Gastrocnemius medialis (tissue), 4 donors: Measurements from ENCODE around the gene NTM. TPM values are rescaled to one million over a fixed set of nuclear protein-coding genes. Genes with fewer than 3 reads are reported as not detected.
"Not testable (repeated sequence)": the region's sequence is repeated elsewhere in the genome, so short reads cannot be mapped to it uniquely, and the experiment has no call there.

Experiments used
- ATAC-seq, 2 donors: fragments of 150-250 bp; one replicate each; pipeline ENCODE4 v1.9.1; 2016
- DNase-seq, 2 donors: peaks; one replicate each; pipeline ENCODE4 v3.0.0-alpha.2; 2019
- H3K27ac ChIP-seq, 4 donors: fragments of 200-600 bp; sonication (generic); 1 replicate in 1 of 4; 2 replicates in 3 of 4; pipeline ENCODE4 v1.5.1; 2016 to 2018; ENCODE audit warnings: mild to moderate bottlenecking in 2 of 4, moderate library complexity in 1 of 4
- H3K27me3 ChIP-seq, 3 donors: fragments of 200-600 bp; sonication (generic) in 2 of 3; 1 replicate in 1 of 3; 2 replicates in 2 of 3; pipeline versions ENCODE4 v1.5.1 to v1.6.0; 2016 to 2019; ENCODE audit warnings: mild to moderate bottlenecking in 1 of 3, moderate library complexity in 1 of 3
- H3K36me3 ChIP-seq, 2 donors: fragments of 200-600 bp; sonication (generic) in 1 of 2; one replicate each; pipeline ENCODE4 v1.5.1; 2017 to 2018
- H3K4me1 ChIP-seq, 2 donors: fragments of 200-600 bp; sonication (generic) in 1 of 2; one replicate each; pipeline ENCODE4 v1.5.1; 2016 to 2017; ENCODE audit warnings: mild to moderate bottlenecking in 2 of 2
- H3K4me3 ChIP-seq, 4 donors: fragments of 200-600 bp; sonication (generic) in 3 of 4; 1 replicate in 1 of 4; 2 replicates in 3 of 4; pipeline ENCODE4 v1.5.1; 2016 to 2019; ENCODE audit warnings: mild to moderate bottlenecking in 2 of 4
- H3K9me3 ChIP-seq, 3 donors: fragments of 200-600 bp; sonication (generic) in 2 of 3; 1 replicate in 1 of 3; 2 replicates in 2 of 3; pipeline ENCODE4 v1.5.1; 2016 to 2019
- CTCF ChIP-seq, 5 experiments: fragments of 450-650 bp in 3 of 5; fragments of 200-600 bp in 2 of 5; sonication (generic) in 2 of 5; IDR thresholded peaks in 4 of 5; conservative IDR thresholded peaks in 1 of 5; 1 replicate in 4 of 5; 2 replicates in 1 of 5; pipeline ENCODE4 v1.5.1; 2016 to 2019; ENCODE audit warnings: antibody characterized with exemption in 5 of 5, mild to moderate bottlenecking in 3 of 5, moderate library complexity in 3 of 5
- POLR2A ChIP-seq, 2 donors: fragments of 450-650 bp; IDR thresholded peaks; one replicate each; pipeline ENCODE4 v1.6.1; 2017; ENCODE audit warnings: antibody characterized with exemption in 2 of 2, mild to moderate bottlenecking in 2 of 2, moderate library complexity in 2 of 2
- in situ Hi-C, 4 donors: fragments of 200-750 bp; cut with MboI; loops; one replicate each; pipeline versions ENCODE4 v1.15.0 to v1.8.0; 2017; ENCODE audit warnings: low sequenced_read_pairs in 4 of 4
- intact Hi-C: fragments of 100-400 bp; cut with DNase I; formaldehyde crosslinking; loops from one replicate; pipeline ENCODE4 v1.15.1; 2023; ENCODE audit warnings: low total_unique reads
- total RNA-seq, 4 donors: library from RNA; depleted of rRNA; stranded (reverse); fragments of >200 nt; gene quantifications; one replicate each; pipeline versions ENCODE4 v1.1.0 to v1.2.3, GENCODE V29; 2016

Gene NTM
- total RNA-seq, 4 donors from 2014 or later, result 0.69 TPM; not detected in 3

DNA sequence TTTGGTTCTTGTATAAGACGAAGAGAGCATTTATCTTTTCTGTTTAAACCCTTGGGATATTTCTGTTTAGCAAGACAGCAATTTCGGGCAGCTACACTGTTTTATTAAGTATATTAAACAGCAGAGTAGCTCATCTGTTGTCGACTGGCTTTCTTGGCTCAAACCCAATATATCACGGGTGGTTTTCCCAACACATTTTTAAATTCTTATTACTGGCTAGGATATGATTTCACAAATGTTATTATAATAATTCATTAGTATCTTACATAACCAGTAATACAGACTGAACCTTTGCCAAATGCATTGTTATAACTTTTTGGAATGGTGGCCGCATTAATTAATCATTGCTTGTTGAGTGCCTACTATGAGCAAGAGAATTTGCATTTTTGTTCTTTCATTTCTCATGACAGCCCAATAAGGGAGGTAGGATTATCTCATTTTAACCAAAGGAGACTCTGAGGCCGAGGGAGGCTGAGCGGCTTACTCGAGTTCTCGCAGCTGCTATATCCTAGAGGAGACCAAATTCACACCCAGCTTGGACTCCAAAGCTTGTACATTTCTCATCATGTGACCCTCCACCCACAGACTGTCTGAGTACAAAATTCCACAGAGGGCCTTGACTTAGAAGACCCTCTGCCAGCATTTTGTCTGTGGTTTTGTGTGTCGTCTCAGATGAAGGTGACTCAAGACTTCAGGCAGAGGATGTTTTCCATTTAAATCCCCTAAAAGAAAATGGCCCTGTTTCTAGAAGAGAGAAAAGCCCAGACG is 304.9 kb downstream of the NTM start:
- Histone ChIP-seq H3K9me3 (no peaks in the 10 kb centered on the region), H3K4me1 (no peaks in the 10 kb centered on the region), H3K27ac (no peak overlapping the region), H3K36me3 (no peaks in the 10 kb centered on the region), H3K27me3 (no peaks in the 10 kb centered on the region), H3K4me3 (no peak overlapping the region)
- intact Hi-C loops (no loop called here), in situ Hi-C loops (loop anchor here in 1 of 4 donors (10.0 kb wide), 2 partner anchors 611 to 751 kb away; no protein-coding TSS in a partner anchor)
- no peak for DNase-seq
- no peak for ATAC-seq
- no peak for TF ChIP-seq POLR2A (IDR thresholded peaks at IDR 0.05)
- no peak for TF ChIP-seq CTCF (IDR thresholded peaks at IDR 0.05 in 4 of 5, conservative IDR thresholded peaks at IDR 0.05 in 1 of 5)

GRCh38 chr11:131677828-131678470 is 307.5 kb downstream of the NTM start:
- in situ Hi-C loops (loop anchor here in 1 of 4 donors (10.0 kb wide), 2 partner anchors 613 to 753 kb away; no protein-coding TSS in a partner anchor), intact Hi-C loops (no loop called here)
- TF ChIP-seq CTCF (IDR thresholded peaks at IDR 0.05 in 4 of 5, conservative IDR thresholded peaks at IDR 0.05 in 1 of 5) (no peak), POLR2A (IDR thresholded peaks at IDR 0.05) (no peak)
- ATAC-seq (no peak), DNase-seq (no peak)
- no peaks in the 10 kb centered on the region for H3K9me3 ChIP-seq
- H3K36me3 ChIP-seq, result no peaks in the 10 kb centered on the region
- no peaks in the 10 kb centered on the region for H3K4me1 ChIP-seq
- H3K27me3 ChIP-seq, result no peaks in the 10 kb centered on the region
- no peak overlapping the region for H3K27ac ChIP-seq
- no peak overlapping the region for H3K4me3 ChIP-seq

DNA sequence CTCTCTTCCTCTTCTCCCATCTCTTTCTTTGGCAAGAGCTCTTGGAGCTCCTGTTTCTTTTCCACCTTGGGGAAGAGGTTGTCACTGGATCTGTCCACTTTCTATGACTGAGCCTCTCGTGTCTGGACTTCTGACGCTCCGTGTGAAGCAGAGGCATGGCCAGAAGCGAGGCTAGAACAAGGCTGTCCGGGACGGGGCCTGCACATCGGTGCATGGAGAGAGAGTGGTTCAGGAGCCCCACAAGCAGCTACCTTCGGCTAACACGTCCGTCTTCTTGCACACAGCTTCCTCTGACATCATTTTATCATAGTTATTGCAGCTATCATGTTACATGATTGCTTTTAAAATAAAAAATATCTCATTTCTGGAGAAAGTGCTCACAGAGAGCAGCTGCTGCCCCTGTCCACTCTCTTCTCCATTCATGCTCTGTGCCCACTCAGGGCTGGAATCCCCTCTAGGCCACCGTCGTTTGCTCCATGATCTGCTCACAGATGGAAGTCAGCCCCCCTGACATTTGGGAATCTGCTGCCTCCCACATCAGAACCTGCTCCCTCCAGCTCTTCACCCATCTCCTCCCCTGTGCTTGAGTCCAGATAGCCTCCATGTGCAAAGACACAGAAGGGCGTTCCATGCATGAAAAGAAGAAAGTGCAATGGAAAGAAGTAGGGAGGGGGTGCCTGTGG is 308.4 kb downstream of the NTM start:
- TF ChIP-seq CTCF (IDR thresholded peaks at IDR 0.05 in 4 of 5, conservative IDR thresholded peaks at IDR 0.05 in 1 of 5) (no peak), POLR2A (IDR thresholded peaks at IDR 0.05) (no peak)
- Histone ChIP-seq H3K4me3 (no peak overlapping the region), H3K4me1 (no peaks in the 10 kb centered on the region), H3K27me3 (no peaks in the 10 kb centered on the region), H3K36me3 (no peaks in the 10 kb centered on the region), H3K27ac (no peak overlapping the region), H3K9me3 (no peaks in the 10 kb centered on the region)
- in situ Hi-C loops, result loop anchor here in 1 of 4 donors (10.0 kb wide), 2 partner anchors 614 to 754 kb away; no protein-coding TSS in a partner anchor
- ATAC-seq, result no peak
- intact Hi-C loops, result no loop called here
- DNase-seq, result no peak

- H3K27ac ChIP-seq, H3K4me3 ChIP-seq, H3K4me1 ChIP-seq, H3K27me3 ChIP-seq, H3K36me3 ChIP-seq, DNase-seq, ATAC-seq, in situ Hi-C loops, intact Hi-C loops, H3K9me3 ChIP-seq: not testable (repeated sequence)
Observed at GRCh38 chr11:131680448-131680847, 310.0 kb downstream of the NTM start.

DNA sequence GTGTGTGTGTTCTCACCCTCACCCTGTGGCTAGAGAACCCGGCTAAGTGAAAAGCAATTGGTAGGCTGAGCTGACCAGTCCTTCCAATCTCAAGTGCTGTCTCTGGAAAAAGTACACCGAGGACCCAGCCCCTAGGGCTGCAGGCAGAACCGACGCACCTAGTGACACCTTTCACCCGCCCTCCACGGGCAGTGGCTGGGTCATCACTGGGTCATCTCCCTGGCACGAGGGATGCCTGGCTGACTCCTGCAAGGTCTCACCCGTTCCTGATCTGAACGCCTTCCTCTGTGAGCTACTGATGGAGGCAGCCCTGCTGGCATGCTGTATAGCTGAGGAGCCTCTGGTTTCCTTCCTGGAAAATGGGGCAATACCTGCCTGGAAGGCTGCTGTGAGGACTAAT is 311.5 kb downstream of the NTM start:
- intact Hi-C loops, result no loop called here
- DNase-seq, result no peak
- TF ChIP-seq CTCF (IDR thresholded peaks at IDR 0.05 in 4 of 5, conservative IDR thresholded peaks at IDR 0.05 in 1 of 5) (no peak), POLR2A (IDR thresholded peaks at IDR 0.05) (no peak)
- Histone ChIP-seq H3K4me3 (no peak overlapping the region), H3K9me3 (no peaks in the 10 kb centered on the region), H3K4me1 (no peaks in the 10 kb centered on the region), H3K27me3 (no peaks in the 10 kb centered on the region), H3K27ac (no peak overlapping the region), H3K36me3 (no peaks in the 10 kb centered on the region)
- ATAC-seq, result no peak
- in situ Hi-C loops, result no loop called here
